OCI-LY3 (cell line): Measurements from ENCODE around the gene CACNA1C.

Experiments used
- H2AFZ ChIP-seq: fragments of 200-600, 300-600 bp; shearing (Covaris generic); 2 replicates; pipeline ENCODE4 v1.6.0; 2014; ENCODE audit warnings: antibody characterized with exemption, low read depth, low read length
- H3K27ac ChIP-seq: fragments of 200-600, 300-600 bp; sonication (generic); 2 replicates; pipeline ENCODE4 v1.5.1; 2014; ENCODE audit warnings: mild to moderate bottlenecking, low read length, moderate library complexity, mixed read lengths
- H3K27me3 ChIP-seq: fragments of 200-600, 300-600 bp; sonication (generic); 2 replicates; pipeline ENCODE4 v1.6.1; 2014; ENCODE audit warnings: low read depth, low read length, mixed read lengths
- H3K36me3 ChIP-seq: fragments of 200-600, 300-600 bp; sonication (generic); replicated peaks from 2 replicates; pipeline ENCODE3; 2014; ENCODE audit warnings: low read depth, low read length, mixed read lengths
- H3K4me1 ChIP-seq: fragments of 300-600, 200-600 bp; sonication (generic); 2 replicates; pipeline ENCODE4 v1.6.1; 2014; ENCODE audit warnings: low read length, mixed read lengths
- H3K4me2 ChIP-seq: fragments of 200-600, 300-600 bp; sonication (generic); 2 replicates; pipeline ENCODE4 v1.6.1; 2014; ENCODE audit warnings: low read length, mixed read lengths
- H3K4me3 ChIP-seq: fragments of 300-600, 200-600 bp; sonication (generic); 2 replicates; pipeline ENCODE4 v1.5.1; 2014; ENCODE audit warnings: antibody characterized with exemption, mild to moderate bottlenecking, low read length, moderate library complexity
- H3K79me2 ChIP-seq: fragments of 300-600, 200-600 bp; shearing (Covaris generic); 2 replicates; pipeline ENCODE4 v1.6.1; 2014; ENCODE audit warnings: mild to moderate bottlenecking, low read length, mixed read lengths
- H3K9ac ChIP-seq: fragments of 300-600, 200-600 bp; shearing (Covaris generic); 2 replicates; pipeline ENCODE4 v1.6.0; 2014; ENCODE audit warnings: mild to moderate bottlenecking, low read length, moderate library complexity
- H3K9me3 ChIP-seq: fragments of 200-600, 300-600 bp; shearing (Covaris generic); 2 replicates; pipeline ENCODE4 v1.6.1; 2014; ENCODE audit warnings: low read length, mixed read lengths; ENCODE audit not compliant: insufficient read depth
- H4K20me1 ChIP-seq: fragments of 200-600, 300-600 bp; sonication (generic); 2 replicates; pipeline ENCODE4 v1.6.1; 2016; ENCODE audit warnings: low read length, mixed read lengths; ENCODE audit not compliant: insufficient read depth
- CTCF ChIP-seq: fragments of 200-600, 300-600 bp; sonication (generic); IDR thresholded peaks from 2 replicates; pipeline ENCODE4 v1.5.1; 2014; ENCODE audit warnings: antibody characterized with exemption, low read length, low read depth
- EZH2phosphoT487 ChIP-seq: fragments of 200-600 bp; shearing (Covaris generic); IDR thresholded peaks from 2 replicates; pipeline ENCODE4 v1.6.1; 2018; ENCODE audit warnings: antibody characterized with exemption, mixed run types, low read depth

The CACNA1C gene

GRCh38 chr12:2743478-2743877, 690.7 kb downstream of the CACNA1C start:
- no peaks in the 10 kb centered on the region for H3K9me3 ChIP-seq
- no peak overlapping the region for H3K4me3 ChIP-seq
- H3K27ac ChIP-seq = no peak overlapping the region
- H2AFZ ChIP-seq = no peak overlapping the region
- H3K9ac ChIP-seq = no peak overlapping the region
- no peaks in the 10 kb centered on the region for H3K36me3 ChIP-seq
- H3K4me1 ChIP-seq = no peaks in the 10 kb centered on the region
- H3K27me3 ChIP-seq = peaks cover 9% of the 10 kb centered on the region
- H3K4me2 ChIP-seq = no peak overlapping the region
- no peaks in the 10 kb centered on the region for H4K20me1 ChIP-seq
- TF ChIP-seq CTCF = no peak
- no peaks in the 10 kb centered on the region for H3K79me2 ChIP-seq

- H3K27ac ChIP-seq = no peak overlapping the region
- H3K4me2 ChIP-seq = no peak overlapping the region
- H3K79me2 ChIP-seq = no peaks in the 10 kb centered on the region
- no peak overlapping the region for H3K4me3 ChIP-seq
- no peaks in the 10 kb centered on the region for H3K9me3 ChIP-seq
- no peaks in the 10 kb centered on the region for H3K36me3 ChIP-seq
- peaks cover 9% of the 10 kb centered on the region for H3K27me3 ChIP-seq
- no peak overlapping the region for H3K9ac ChIP-seq
- no peak overlapping the region for H2AFZ ChIP-seq
- TF ChIP-seq EZH2phosphoT487 (no peak), CTCF (no peak)
- no peaks in the 10 kb centered on the region for H4K20me1 ChIP-seq
- no peaks in the 10 kb centered on the region for H3K4me1 ChIP-seq
Observed at GRCh38 chr12:2745655-2746054, 692.9 kb downstream of the CACNA1C start.
